Activated T-helper 17 cell treated with anti-CD3 and anti-CD28 coated beads, Interleukin-2, amount 50 U/mL, for 72 hours (primary cell): ENCODE measurements around the gene FOXI1. TPM values are rescaled to one million over a fixed set of nuclear protein-coding genes. Genes with fewer than 3 reads are reported as not detected.

Experiments
- ATAC-seq: fragments of 150-1000 bp; cut with Tn5 transposase; replicated peaks from 2 replicates; pipeline ENCODE4 v1.10.0; 2021; ENCODE audit warnings: mild to moderate bottlenecking, moderate library complexity
- H3K27ac Mint-ChIP-seq: one replicate; pipeline ENCODE4 v1.8.0; 2022; ENCODE audit warnings: mixed read lengths
- H3K27me3 Mint-ChIP-seq: one replicate; pipeline ENCODE4 v1.8.0; 2022; ENCODE audit warnings: mixed read lengths
- H3K36me3 Mint-ChIP-seq: one replicate; pipeline ENCODE4 v1.8.0; 2022; ENCODE audit warnings: low read depth, mild to moderate bottlenecking, mixed read lengths
- H3K4me1 Mint-ChIP-seq: one replicate; pipeline ENCODE4 v1.8.0; 2022; ENCODE audit warnings: mixed read lengths
- H3K4me3 Mint-ChIP-seq: one replicate; pipeline ENCODE4 v1.8.0; 2022; ENCODE audit warnings: mild to moderate bottlenecking, mixed read lengths
- H3K9me3 Mint-ChIP-seq: one replicate; pipeline ENCODE4 v1.8.0; 2022; ENCODE audit warnings: mixed read lengths
- total RNA-seq, 2 donors: library from RNA; stranded (reverse); gene quantifications; one replicate each; pipeline ENCODE4 v1.2.3, GENCODE V29; 2022

The FOXI1 gene
- total RNA-seq, 2 donors from 2014 or later = not detected

- Mint-ChIP-seq H3K4me3 (no peak overlapping the region), H3K4me1 (no peaks in the 10 kb centered on the region), H3K27me3 (peaks cover 9% of the 10 kb centered on the region), H3K27ac (no peak overlapping the region), H3K36me3 (no peaks in the 10 kb centered on the region), H3K9me3 (no peaks in the 10 kb centered on the region)
- no peak for ATAC-seq
These were observed 2.0 kb downstream of the FOXI1 start for GRCh38 chr5:170107674-170108073.

DNA sequence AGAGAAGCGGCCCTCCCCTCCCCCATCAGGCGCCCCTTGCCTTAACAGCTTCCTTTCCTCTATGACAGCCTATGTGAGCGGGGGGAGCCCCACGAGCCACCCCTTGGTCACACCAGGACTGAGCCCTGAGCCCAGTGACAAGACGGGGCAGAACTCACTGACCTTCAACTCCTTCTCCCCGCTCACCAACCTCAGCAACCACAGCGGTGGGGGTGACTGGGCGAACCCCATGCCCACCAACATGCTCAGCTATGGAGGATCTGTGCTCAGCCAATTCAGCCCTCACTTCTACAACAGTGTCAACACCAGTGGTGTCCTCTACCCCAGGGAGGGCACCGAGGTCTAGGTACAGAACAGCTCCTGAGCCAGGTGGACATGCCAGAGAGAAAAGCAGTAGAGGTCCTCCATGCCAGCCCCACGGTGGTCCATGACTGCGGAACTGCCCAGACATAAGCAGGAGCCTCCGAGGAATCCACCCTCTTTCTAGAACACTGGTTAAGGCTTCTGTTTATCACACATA is 2.6 kb downstream of the FOXI1 start:
- Mint-ChIP-seq H3K27ac (no peak overlapping the region), H3K9me3 (no peaks in the 10 kb centered on the region), H3K27me3 (peaks cover 9% of the 10 kb centered on the region), H3K36me3 (no peaks in the 10 kb centered on the region), H3K4me1 (no peaks in the 10 kb centered on the region), H3K4me3 (no peak overlapping the region)
- no peak for ATAC-seq

DNA sequence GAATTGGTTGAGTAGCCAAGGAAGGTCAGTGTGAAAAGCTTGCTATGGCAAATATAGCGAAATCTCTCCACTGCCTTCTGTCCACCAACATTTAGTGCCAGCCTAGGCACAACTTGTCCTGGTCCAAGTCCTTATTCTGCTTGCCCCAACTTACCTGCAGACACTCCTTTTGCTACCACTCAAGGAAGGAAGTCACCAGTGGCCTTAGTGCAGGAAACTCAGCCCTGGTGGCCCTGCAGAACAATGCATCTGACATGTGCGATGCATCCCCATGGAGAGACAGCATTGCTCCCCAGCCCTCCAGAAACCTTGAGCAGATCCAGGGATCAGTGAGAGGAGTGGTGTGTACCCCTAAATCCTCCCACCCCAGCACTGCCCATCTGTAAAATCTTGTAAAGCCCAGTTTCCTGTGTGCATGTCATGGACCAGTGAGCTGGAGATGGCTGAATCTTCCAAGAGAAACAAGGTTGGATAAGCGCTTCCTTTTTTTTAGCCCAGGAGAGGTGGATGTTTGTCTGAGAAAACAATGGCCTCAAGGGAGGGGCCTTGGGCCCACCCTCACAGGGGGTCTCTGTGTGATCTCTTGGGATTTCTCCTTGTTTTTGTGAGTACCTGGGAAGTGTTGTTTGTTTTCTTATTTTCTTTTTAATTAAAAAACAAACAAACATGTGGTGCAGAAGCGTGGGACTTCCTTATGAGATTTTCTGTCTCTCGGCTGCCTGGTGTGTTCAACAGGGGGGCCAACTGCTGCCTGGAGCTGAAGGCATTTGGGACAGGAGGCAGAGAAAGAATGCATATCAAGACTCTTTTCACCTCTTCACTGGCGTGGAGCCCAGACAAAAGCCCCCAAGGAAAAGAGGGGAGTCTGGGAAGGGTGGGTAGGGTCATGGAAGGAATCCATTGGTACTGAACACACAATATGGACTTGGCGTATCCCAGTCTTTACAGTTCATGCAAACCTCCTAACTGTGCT is 3.6 kb downstream of the FOXI1 start:
- H3K27ac Mint-ChIP-seq = no peak overlapping the region
- H3K4me3 Mint-ChIP-seq = no peak overlapping the region
- ATAC-seq = no peak
- H3K9me3 Mint-ChIP-seq = no peaks in the 10 kb centered on the region
- peaks cover 6% of the 10 kb centered on the region for H3K27me3 Mint-ChIP-seq
- no peaks in the 10 kb centered on the region for H3K36me3 Mint-ChIP-seq
- no peaks in the 10 kb centered on the region for H3K4me1 Mint-ChIP-seq

DNA sequence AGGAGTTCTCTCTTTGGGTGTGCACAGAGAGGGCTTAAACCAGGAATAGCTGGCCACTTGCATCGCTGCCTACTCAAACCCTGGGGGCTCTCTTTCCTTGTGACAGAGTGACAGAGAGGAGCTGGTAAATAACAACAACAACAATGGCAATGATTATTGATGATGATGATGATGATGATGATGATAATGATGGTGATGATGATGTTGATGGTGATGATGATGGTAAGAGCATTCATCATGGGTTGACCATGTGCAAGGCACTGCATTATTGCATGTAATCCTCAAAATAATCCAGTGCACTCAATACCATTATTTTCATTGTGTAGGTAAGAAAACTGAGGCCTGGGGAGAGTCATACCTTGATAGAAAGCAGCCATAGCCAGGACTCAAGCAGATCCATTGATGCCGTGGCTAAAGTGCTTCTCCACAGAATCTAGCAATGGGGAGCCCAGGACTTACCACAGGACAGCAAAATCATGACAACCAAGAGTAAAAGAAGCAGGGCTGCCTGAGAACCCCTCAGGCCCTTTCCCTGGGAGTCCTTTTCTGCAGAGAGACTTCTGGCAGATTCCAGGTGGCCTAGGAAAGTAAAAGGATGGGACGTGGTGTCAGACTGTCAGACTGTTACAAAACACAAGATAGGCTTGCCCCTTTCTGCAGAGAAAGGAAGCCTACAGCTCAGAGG is 4.8 kb downstream of the FOXI1 start:
- Mint-ChIP-seq H3K9me3 (no peaks in the 10 kb centered on the region), H3K36me3 (no peaks in the 10 kb centered on the region), H3K4me1 (no peaks in the 10 kb centered on the region), H3K27me3 (no peaks in the 10 kb centered on the region), H3K4me3 (no peak overlapping the region), H3K27ac (no peak overlapping the region)
- ATAC-seq = no peak

- no peak for ATAC-seq
- H3K4me1 Mint-ChIP-seq = no peaks in the 10 kb centered on the region
- no peaks in the 10 kb centered on the region for H3K36me3 Mint-ChIP-seq
- no peaks in the 10 kb centered on the region for H3K27me3 Mint-ChIP-seq
- no peak overlapping the region for H3K4me3 Mint-ChIP-seq
- H3K9me3 Mint-ChIP-seq = no peaks in the 10 kb centered on the region
- no peak overlapping the region for H3K27ac Mint-ChIP-seq
These were observed 5.5 kb downstream of the FOXI1 start for GRCh38 chr5:170111088-170111785.

GRCh38 chr5:170112876-170113521 is 7.3 kb downstream of the FOXI1 start:
- ATAC-seq = no peak
- Mint-ChIP-seq H3K27me3 (no peaks in the 10 kb centered on the region), H3K4me1 (no peaks in the 10 kb centered on the region), H3K4me3 (no peak overlapping the region), H3K36me3 (no peaks in the 10 kb centered on the region), H3K9me3 (no peaks in the 10 kb centered on the region), H3K27ac (no peak overlapping the region)

DNA sequence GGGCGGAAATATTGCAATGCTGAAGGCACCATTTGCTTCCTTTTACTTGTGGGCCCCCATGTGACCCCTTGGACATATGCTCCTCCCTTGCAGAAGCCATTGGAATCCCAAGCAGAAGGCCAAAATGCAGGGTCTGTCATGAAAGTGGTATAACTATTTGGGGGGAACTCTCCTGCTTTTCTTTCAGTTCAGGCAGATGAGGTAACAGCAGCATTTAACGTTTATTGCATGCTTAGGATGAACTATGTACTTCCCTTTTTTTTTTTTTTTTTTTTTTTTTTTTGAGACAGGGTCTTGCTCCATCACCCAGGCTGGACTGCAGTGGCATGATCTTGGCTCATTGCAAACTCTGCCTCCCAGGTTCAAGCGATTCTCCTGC is 7.8 kb downstream of the FOXI1 start:
- Mint-ChIP-seq H3K36me3 (no peaks in the 10 kb centered on the region), H3K27ac (no peak overlapping the region), H3K4me3 (no peak overlapping the region), H3K27me3 (peaks cover 2% of the 10 kb centered on the region), H3K9me3 (no peaks in the 10 kb centered on the region), H3K4me1 (no peaks in the 10 kb centered on the region)
- ATAC-seq = no peak

GRCh38 chr5:170114271-170114670 is 8.6 kb downstream of the FOXI1 start:
- ATAC-seq = no peak
- H3K9me3 Mint-ChIP-seq = no peaks in the 10 kb centered on the region
- H3K27me3 Mint-ChIP-seq = peaks cover 8% of the 10 kb centered on the region
- H3K36me3 Mint-ChIP-seq = no peaks in the 10 kb centered on the region
- no peak overlapping the region for H3K27ac Mint-ChIP-seq
- H3K4me1 Mint-ChIP-seq = no peaks in the 10 kb centered on the region
- no peak overlapping the region for H3K4me3 Mint-ChIP-seq

DNA sequence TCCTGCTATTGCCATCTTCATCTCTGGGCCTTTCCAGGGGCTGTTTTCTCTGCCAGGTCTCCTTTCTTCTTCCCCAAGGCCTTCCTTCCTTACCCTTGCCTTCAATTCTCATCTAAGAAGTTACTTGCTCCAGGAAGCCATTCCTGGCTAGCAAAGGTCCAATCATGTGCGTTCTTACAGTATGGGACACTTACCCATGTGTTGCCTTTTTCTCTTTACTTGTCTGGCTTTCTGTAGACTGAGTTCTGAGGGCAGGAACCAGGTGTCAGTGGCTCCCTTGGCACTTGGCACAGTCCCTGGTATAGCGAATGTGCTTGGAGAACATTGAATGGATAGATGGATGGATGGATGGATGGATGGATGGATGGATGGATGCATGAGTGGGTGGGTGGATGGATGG is 10.2 kb downstream of the FOXI1 start:
- H3K27me3 Mint-ChIP-seq = peaks cover 16% of the 10 kb centered on the region
- H3K36me3 Mint-ChIP-seq = no peaks in the 10 kb centered on the region
- H3K4me3 Mint-ChIP-seq = no peak overlapping the region
- H3K9me3 Mint-ChIP-seq = no peaks in the 10 kb centered on the region
- ATAC-seq = no peak
- no peak overlapping the region for H3K27ac Mint-ChIP-seq
- H3K4me1 Mint-ChIP-seq = no peaks in the 10 kb centered on the region

- no peak for ATAC-seq
These were observed 12.0 kb downstream of the FOXI1 start for GRCh38 chr5:170117736-170118135.

GRCh38 chr5:170120576-170120975 is 14.9 kb downstream of the FOXI1 start:
- no peak overlapping the region for H3K4me3 Mint-ChIP-seq
- no peak for ATAC-seq
- no peaks in the 10 kb centered on the region for H3K36me3 Mint-ChIP-seq

More at GRCh38 chr5:170117736-170118135, 12.0 kb downstream of the FOXI1 start:
- Mint-ChIP-seq H3K9me3 (no peaks in the 10 kb centered on the region), H3K4me1 (no peaks in the 10 kb centered on the region), H3K27me3 (peaks cover 26% of the 10 kb centered on the region), H3K36me3 (no peaks in the 10 kb centered on the region), H3K4me3 (no peak overlapping the region), H3K27ac (no peak overlapping the region)

DNA sequence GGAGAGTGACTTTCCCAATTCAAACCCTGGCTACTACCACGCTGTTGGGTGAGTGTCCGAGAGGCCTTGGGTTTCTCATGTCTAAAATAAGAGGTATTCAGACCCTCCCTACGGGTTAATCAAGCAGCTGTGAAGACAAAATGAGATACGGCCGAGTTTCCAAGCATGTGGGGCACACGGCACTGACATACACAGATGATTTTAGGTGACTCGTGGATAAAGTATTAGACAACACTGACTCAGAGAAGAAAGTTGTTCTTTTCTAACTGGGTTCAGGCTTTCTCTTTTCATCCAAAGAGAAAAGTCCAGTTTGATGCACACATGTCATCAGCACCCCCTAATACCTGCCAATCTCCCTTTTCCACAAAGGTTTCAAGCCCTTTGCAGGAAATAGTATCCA is 15.6 kb downstream of the FOXI1 start:
- no peaks in the 10 kb centered on the region for H3K4me1 Mint-ChIP-seq
- H3K27ac Mint-ChIP-seq = no peak overlapping the region
- no peaks in the 10 kb centered on the region for H3K36me3 Mint-ChIP-seq
- H3K27me3 Mint-ChIP-seq = peaks cover 34% of the 10 kb centered on the region
- ATAC-seq = no peak
- H3K9me3 Mint-ChIP-seq = peaks cover 1% of the 10 kb centered on the region
- H3K4me3 Mint-ChIP-seq = no peak overlapping the region

More at GRCh38 chr5:170120576-170120975, 14.9 kb downstream of the FOXI1 start:
- Mint-ChIP-seq H3K4me1 (no peaks in the 10 kb centered on the region), H3K27ac (no peak overlapping the region), H3K9me3 (no peaks in the 10 kb centered on the region), H3K27me3 (peaks cover 29% of the 10 kb centered on the region)

DNA sequence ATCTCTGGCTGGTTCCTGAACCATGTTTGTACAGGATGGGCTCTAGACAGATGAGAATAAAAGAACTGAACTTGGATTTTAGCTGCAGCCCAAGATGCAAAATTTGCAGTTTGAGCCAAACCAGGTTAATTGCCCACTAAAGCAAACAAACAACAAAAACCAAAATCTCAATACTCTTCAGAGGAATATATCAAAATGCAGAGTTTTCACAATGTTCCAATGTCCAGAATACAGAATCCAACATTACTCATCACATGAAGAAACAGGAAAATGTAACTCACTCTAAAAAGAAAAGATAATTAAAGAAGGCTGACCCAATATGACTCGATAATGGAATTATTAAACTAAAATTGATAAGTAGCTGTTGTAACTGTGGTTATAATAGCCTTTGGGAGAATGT is 20.4 kb downstream of the FOXI1 start:
- ATAC-seq = no peak
- H3K4me1 Mint-ChIP-seq = no peaks in the 10 kb centered on the region
- H3K36me3 Mint-ChIP-seq = no peaks in the 10 kb centered on the region
- H3K4me3 Mint-ChIP-seq = no peak overlapping the region
- no peak overlapping the region for H3K27ac Mint-ChIP-seq
- peaks cover 3% of the 10 kb centered on the region for H3K9me3 Mint-ChIP-seq
- H3K27me3 Mint-ChIP-seq = peaks cover 28% of the 10 kb centered on the region

- Mint-ChIP-seq H3K4me3 (no peak overlapping the region), H3K36me3 (no peaks in the 10 kb centered on the region), H3K27me3 (peaks cover 27% of the 10 kb centered on the region), H3K4me1 (no peaks in the 10 kb centered on the region), H3K9me3 (peaks cover 3% of the 10 kb centered on the region), H3K27ac (no peak overlapping the region)
- no peak for ATAC-seq
These were observed 20.9 kb downstream of the FOXI1 start for GRCh38 chr5:170126626-170127025.
